Fibroblast of lung (primary cell): ENCODE results near the gene PRH2. TPM values are rescaled to one million over a fixed set of nuclear protein-coding genes. Genes with fewer than 3 reads are reported as not detected.
A peak's percentile ranks its signal among the peaks of the same experiment; 100 is the strongest.

Source experiments
- DNase-seq, 2 donors: peaks; one replicate each; pipeline versions ENCODE4 v3.0.0 to v3.0.0-alpha.2; 2010; ENCODE audit warnings: low read depth in 2 of 2
- H2AFZ ChIP-seq: 2 replicates; pipeline ENCODE4 v1.5.1; 2012; ENCODE audit warnings: low read length, control low read depth, inconsistent platforms
- H3K27ac ChIP-seq: 2 replicates; pipeline ENCODE4 v1.5.1; 2011; ENCODE audit warnings: low read length, control low read depth; ENCODE audit not compliant: insufficient read depth
- H3K27me3 ChIP-seq: 2 replicates; pipeline ENCODE4 v1.5.1; 2011; ENCODE audit warnings: mild to moderate bottlenecking, low read length; ENCODE audit not compliant: control insufficient read depth, insufficient read depth
- H3K36me3 ChIP-seq: 2 replicates; pipeline ENCODE4 v1.5.1; 2011; ENCODE audit warnings: low read length; ENCODE audit not compliant: control insufficient read depth, insufficient read depth
- H3K4me1 ChIP-seq: 2 replicates; pipeline ENCODE4 v1.5.1; 2011; ENCODE audit warnings: low read length; ENCODE audit not compliant: control insufficient read depth, insufficient read depth; ENCODE audit errors: extremely low read depth
- H3K4me2 ChIP-seq: 2 replicates; pipeline ENCODE4 v1.5.1; 2011; ENCODE audit warnings: low read length, control low read depth; ENCODE audit not compliant: insufficient read depth; ENCODE audit errors: extremely low read depth
- H3K4me3 ChIP-seq, 4 experiments: fragments of 200-600 bp in 1 of 4; sonication (generic) in 1 of 4; replicated peaks in 1 of 4; 2 replicates each; pipeline ENCODE4 v1.5.1; 2011 to 2016; ENCODE audit warnings: low read length in 4 of 4, low read depth in 3 of 4, mild to moderate bottlenecking in 3 of 4, control low read depth in 2 of 4, inconsistent platforms in 1 of 4, mixed read lengths in 1 of 4; ENCODE audit not compliant: insufficient read depth in 1 of 4; ENCODE audit errors: control extremely low read depth in 1 of 4
- H3K79me2 ChIP-seq: 2 replicates; pipeline ENCODE4 v1.5.1; 2012; ENCODE audit warnings: mild to moderate bottlenecking, low read length, inconsistent platforms; ENCODE audit not compliant: control insufficient read depth, insufficient read depth
- H3K9ac ChIP-seq: 2 replicates; pipeline ENCODE4 v1.5.1; 2011; ENCODE audit warnings: mild to moderate bottlenecking, low read length, control low read depth; ENCODE audit not compliant: insufficient read depth
- H3K9me3 ChIP-seq: 2 replicates; pipeline ENCODE4 v1.5.1; 2012; ENCODE audit warnings: low read depth, low read length; ENCODE audit not compliant: control insufficient read depth, insufficient read depth
- H4K20me1 ChIP-seq: 2 replicates; pipeline ENCODE4 v1.5.1; 2011; ENCODE audit warnings: low read length; ENCODE audit not compliant: control insufficient read depth, insufficient read depth; ENCODE audit errors: extremely low read depth
- CTCF ChIP-seq, 2 donors: IDR thresholded peaks in 1 of 2; conservative IDR thresholded peaks in 1 of 2; 1 replicate in 1 of 2; 2 replicates in 1 of 2; pipeline ENCODE4 v1.5.1; 2011 to 2012; ENCODE audit warnings: low read length in 2 of 2, control low read depth in 1 of 2, inconsistent platforms in 1 of 2, low read depth in 1 of 2, mild to moderate bottlenecking in 1 of 2
- EZH2 ChIP-seq: IDR thresholded peaks from 2 replicates; pipeline ENCODE4 v1.5.1; 2012; ENCODE audit warnings: low read length, control low read depth, mild to moderate bottlenecking; ENCODE audit errors: missing control alignments
- polyA plus RNA-seq, 2 donors: library from polyadenylated mRNA; depleted of rRNA in 1 of 2; stranded (reverse) in 1 of 2; unstranded in 1 of 2; fragments of >200 nt; gene quantifications; 2 replicates each; pipeline ENCODE4 v1.2.1, GENCODE V29; 2011 to 2012; ENCODE audit warnings: missing spikeins in 1 of 2
- total RNA-seq: library from RNA; depleted of rRNA; stranded (reverse); fragments of >200 nt; gene quantifications from 2 replicates; pipeline ENCODE4 v1.2.1, GENCODE V29; 2014

PRH2 gene
- total and polyA plus RNA-seq, 2 donors (not counting 1 experiment from before 2014, with no cell fraction given): 0.14 TPM; not detected in 1

GRCh38 chr12:10940389-10940788 lies 11.4 kb downstream of the PRH2 start:
- no peak overlapping the region for H3K9ac ChIP-seq
- no peaks in the 10 kb centered on the region for H4K20me1 ChIP-seq
- H3K27ac ChIP-seq: no peak overlapping the region
- H2AFZ ChIP-seq: no peak overlapping the region
- H3K79me2 ChIP-seq: no peaks in the 10 kb centered on the region
- DNase-seq: peak; percentile 20 to 94
- TF ChIP-seq EZH2: no peak
- no peak for TF ChIP-seq CTCF (conservative IDR thresholded peaks at IDR 0.05 in 1 of 2, IDR thresholded peaks at IDR 0.05 in 1 of 2; ENCODE audit: low read depth in 1 of 2, low read length in 2 of 2)
- H3K27me3 ChIP-seq: no peaks in the 10 kb centered on the region
- no peaks in the 10 kb centered on the region for H3K9me3 ChIP-seq
- H3K4me2 ChIP-seq: no peak overlapping the region
- no peaks in the 10 kb centered on the region for H3K4me1 ChIP-seq
- no peaks in the 10 kb centered on the region for H3K36me3 ChIP-seq
- no peak overlapping the region for H3K4me3 ChIP-seq

- Histone ChIP-seq H3K4me1 (no peaks in the 10 kb centered on the region), H3K27ac (no peak overlapping the region), H3K4me3 (no peak overlapping the region), H3K36me3 (no peaks in the 10 kb centered on the region), H3K4me2 (no peak overlapping the region), H3K9ac (no peak overlapping the region), H3K27me3 (no peaks in the 10 kb centered on the region), H4K20me1 (no peaks in the 10 kb centered on the region), H2AFZ (no peak overlapping the region), H3K9me3 (no peaks in the 10 kb centered on the region), H3K79me2 (no peaks in the 10 kb centered on the region)
- TF ChIP-seq EZH2: no peak
- no peak for TF ChIP-seq CTCF (conservative IDR thresholded peaks at IDR 0.05 in 1 of 2, IDR thresholded peaks at IDR 0.05 in 1 of 2; ENCODE audit: low read depth in 1 of 2, low read length in 2 of 2)
- DNase-seq: no peak
Observed at GRCh38 chr12:10941369-10941768, 12.3 kb downstream of the PRH2 start.

- no peak overlapping the region for H3K4me2 ChIP-seq
- no peaks in the 10 kb centered on the region for H4K20me1 ChIP-seq
- DNase-seq: peak in 1 of 2 donors; percentile 47
- no peak overlapping the region for H3K27ac ChIP-seq
- H3K4me1 ChIP-seq: no peaks in the 10 kb centered on the region
- no peaks in the 10 kb centered on the region for H3K9me3 ChIP-seq
- no peaks in the 10 kb centered on the region for H3K36me3 ChIP-seq
- TF ChIP-seq CTCF (conservative IDR thresholded peaks at IDR 0.05 in 1 of 2, IDR thresholded peaks at IDR 0.05 in 1 of 2; ENCODE audit: low read depth in 1 of 2, low read length in 2 of 2) (no peak), EZH2 (no peak)
- H3K9ac ChIP-seq: no peak overlapping the region
- H2AFZ ChIP-seq: no peak overlapping the region
- H3K4me3 ChIP-seq: no peak overlapping the region
- H3K79me2 ChIP-seq: no peaks in the 10 kb centered on the region
- no peaks in the 10 kb centered on the region for H3K27me3 ChIP-seq
Observed at GRCh38 chr12:10941916-10942607, 13.0 kb downstream of the PRH2 start.
